GM12873 (cell line): Measurements from ENCODE around the gene AKAP3.

Experiments
- CTCF ChIP-seq: IDR thresholded peaks from 2 replicates; pipeline ENCODE4 v1.5.1; 2012; ENCODE audit warnings: low read depth, mild to moderate bottlenecking, moderate library complexity, low read length, control low read depth; ENCODE audit not compliant: insufficient read depth; ENCODE audit errors: missing control alignments

AKAP3 gene

GRCh38 chr12:4567073-4567881 is 81.6 kb downstream of the AKAP3 start:
- TF ChIP-seq CTCF = no peak

- no peak for TF ChIP-seq CTCF
Measured at GRCh38 chr12:4566474-4566873, 82.4 kb downstream of the AKAP3 start.
